Measurements from ENCODE around the gene PACSIN2.

DNA sequence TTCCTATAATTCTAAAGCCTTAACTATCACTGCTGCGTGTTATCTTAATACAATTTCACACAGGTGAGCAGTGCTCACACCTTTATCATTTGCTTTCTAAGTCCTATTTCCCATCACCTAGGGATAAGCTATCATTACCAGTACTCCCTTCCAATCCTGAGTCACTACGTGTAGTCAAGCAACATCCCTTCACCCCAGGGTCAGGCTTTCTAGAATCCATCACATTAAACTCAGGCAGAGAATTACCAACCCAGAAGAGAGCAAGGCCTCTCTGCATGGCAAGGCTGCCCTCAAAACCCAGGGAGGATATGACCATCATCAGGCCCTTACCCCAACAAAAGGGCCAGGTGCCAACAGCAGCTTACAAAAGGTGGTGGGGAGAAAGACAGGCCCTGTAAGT, 9.8 kb downstream of the PACSIN2 start:
- TF ChIP-seq EZH2 (IDR thresholded peaks at IDR 0.05; ENCODE audit: insufficient read depth, poor library complexity, severe bottlenecking), result no peak
- no peak for TF ChIP-seq EZH2phosphoT487 (IDR thresholded peaks at IDR 0.05; ENCODE audit: insufficient read depth, low read depth)

All from GM23248 (cell line).